NCI-H1048 (cell line): ENCODE data around the gene ASIC2.
"Not testable (repeated sequence)": the region's sequence is repeated elsewhere in the genome, so short reads cannot be mapped to it uniquely, and the experiment has no call there.

ENCODE experiments used
- DNase-seq: peaks from one replicate; lab custom pipeline; 2025; lab: John Stamatoyannopoulos, UW

The ASIC2 gene

GRCh38 chr17:32980230-32980629, 312.9 kb downstream of the ASIC2 start:
- DNase-seq: no peak

GRCh38 chr17:32976605-32977004, 316.5 kb downstream of the ASIC2 start:
- DNase-seq: no peak

- DNase-seq: no peak
Observed at GRCh38 chr17:32976131-32976530, 317.0 kb downstream of the ASIC2 start.

GRCh38 chr17:32971171-32971570, 321.9 kb downstream of the ASIC2 start:
- DNase-seq: no peak

GRCh38 chr17:32970281-32970680, 322.8 kb downstream of the ASIC2 start:
- no peak for DNase-seq

GRCh38 chr17:32969231-32969630, 323.9 kb downstream of the ASIC2 start:
- DNase-seq: not testable (repeated sequence)

GRCh38 chr17:32964541-32964940, 328.6 kb downstream of the ASIC2 start:
- DNase-seq: no peak
